HG02763 (cell line): ENCODE results near the gene MKS1.
A peak's percentile ranks its signal among the peaks of the same experiment; 100 is the strongest.

Experiments
- ATAC-seq: cut with Tn5 transposase; IDR thresholded peaks from one replicate; pipeline ENCODE4 v1.9.1; 2021; ENCODE audit warnings: mild to moderate bottlenecking, moderate library complexity; ENCODE audit not compliant: unreplicated experiment

MKS1 gene

DNA sequence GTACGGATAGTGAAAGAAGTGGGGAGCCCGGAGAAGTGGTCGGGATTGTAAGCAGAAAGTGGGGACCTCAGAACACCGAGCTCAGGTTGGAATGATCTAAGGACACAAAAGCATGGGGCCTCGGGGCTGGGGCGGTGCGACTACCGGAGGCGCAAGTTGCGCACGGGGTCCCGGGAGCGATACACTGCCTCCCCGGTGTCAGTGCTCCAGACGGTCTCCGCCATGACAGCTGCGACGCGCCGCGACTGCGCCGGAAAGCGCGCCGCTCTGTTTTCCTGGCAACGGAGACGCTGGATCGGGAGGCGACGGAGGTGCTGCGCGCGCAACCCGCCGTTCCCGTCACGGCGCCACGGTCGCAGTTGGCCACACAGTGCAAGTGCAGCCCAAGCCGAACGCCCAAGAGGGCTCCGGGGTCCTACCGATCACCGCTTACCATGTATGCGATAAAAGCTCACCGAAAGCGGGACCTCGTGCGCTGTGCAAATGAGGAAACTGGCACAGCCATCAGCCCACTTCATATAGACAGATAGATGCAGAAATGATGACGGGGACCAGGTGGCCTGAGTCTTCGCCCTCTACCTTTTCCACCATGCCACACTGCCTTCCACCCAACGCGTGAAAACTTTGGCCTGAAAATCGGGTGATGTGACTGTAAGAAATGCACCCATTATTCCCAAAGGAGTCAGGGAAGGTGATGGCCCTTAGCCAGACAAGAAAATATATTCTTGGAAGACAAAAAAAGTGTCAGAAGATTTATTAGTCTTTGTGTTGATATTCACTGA lies at the start of gene MKS1:
Gene MKS1 (minus strand): TSS at position 249 of the 782 bp plus-strand sequence. CDS start 25 bp downstream, at position 224.
- ATAC-seq, result peak; percentile 98

- no peak for ATAC-seq
Measured at GRCh38 chr17:58268326-58268725, 49.3 kb upstream of the MKS1 start.

DNA sequence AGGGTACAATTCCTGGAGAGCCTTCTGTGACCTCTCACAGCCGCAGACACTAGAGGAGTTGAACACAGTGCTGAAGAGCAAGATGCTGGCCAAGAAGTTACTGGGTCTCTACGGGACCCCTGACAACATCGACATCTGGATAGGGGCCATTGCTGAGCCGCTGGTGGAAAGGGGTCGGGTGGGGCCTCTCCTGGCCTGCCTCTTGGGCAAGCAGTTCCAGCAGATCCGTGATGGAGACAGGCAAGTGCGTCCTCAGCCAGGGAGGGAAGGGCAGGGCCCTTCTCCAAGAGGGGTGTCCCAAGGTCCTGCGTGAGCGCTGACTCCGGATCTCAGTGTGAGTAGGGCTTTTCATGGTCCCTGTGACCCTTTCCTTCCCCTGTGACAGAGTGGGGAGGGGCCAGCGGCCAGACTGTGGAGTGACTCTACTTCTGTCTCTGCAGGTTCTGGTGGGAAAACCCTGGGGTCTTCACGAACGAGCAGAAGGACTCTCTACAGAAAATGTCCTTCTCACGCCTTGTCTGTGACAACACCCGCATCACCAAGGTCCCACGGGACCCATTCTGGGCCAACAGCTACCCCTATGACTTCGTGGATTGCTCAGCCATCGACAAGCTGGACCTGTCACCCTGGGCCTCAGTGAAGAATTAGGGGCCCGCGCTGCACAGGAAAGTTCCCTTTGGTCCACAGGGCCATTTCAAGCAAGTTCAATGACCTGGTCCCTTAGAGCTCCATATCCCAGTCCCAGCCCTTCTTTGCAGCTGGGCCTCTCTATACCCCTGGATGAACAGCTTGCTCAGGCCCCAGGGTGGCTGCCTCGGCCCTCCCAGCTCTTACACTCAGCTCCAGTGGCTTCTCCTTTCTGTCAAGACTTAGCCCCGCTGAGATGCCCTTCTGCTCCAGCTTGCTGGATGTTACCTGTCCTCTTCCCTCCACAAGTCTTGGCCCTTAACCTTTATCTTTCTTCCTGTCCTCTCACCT lies 48.6 kb upstream of the MKS1 start:
- ATAC-seq, result no peak

DNA sequence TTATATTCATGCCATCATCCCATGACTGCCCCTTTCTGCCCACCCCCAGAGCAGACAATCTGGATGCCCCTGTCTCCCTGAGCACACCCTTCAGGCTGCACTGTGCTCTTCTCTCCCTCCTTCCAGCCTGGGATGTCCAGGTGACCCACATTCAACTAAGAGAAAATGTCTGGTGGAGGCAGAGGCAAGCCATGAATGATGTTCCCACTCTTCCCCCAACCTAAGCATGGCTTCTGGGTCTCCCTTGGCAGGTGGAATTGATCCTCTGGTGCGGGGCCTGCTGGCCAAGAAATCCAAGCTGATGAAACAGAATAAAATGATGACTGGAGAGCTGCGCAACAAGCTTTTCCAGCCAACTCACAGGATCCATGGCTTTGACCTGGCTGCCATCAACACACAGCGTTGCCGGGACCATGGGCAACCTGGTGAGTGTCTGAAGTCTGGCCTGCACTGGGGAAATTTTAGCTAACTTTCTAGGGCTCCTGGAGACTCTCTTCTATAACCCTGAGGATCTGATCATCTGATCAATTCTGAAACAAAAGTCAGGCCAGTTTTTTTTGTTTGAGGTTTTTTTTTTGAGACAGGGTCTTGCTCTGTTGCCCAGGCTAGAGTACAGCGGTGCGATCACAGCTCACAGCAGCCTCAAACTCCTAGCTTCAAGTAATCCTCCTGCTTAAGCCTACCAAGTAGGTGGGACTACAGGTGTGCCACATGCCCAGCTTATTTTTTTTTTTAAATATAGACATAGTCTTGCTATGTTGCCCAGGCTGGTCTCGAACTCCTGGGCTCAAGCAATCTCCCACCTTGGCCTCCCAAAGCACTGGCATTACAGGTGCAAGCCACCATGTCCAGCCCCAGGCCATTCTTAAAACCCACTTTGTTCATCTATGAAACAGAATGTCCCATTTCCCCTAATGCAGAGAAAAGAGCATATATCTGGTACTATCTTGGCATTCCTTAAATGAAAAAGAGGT lies 47.1 kb upstream of the MKS1 start:
- no peak for ATAC-seq

DNA sequence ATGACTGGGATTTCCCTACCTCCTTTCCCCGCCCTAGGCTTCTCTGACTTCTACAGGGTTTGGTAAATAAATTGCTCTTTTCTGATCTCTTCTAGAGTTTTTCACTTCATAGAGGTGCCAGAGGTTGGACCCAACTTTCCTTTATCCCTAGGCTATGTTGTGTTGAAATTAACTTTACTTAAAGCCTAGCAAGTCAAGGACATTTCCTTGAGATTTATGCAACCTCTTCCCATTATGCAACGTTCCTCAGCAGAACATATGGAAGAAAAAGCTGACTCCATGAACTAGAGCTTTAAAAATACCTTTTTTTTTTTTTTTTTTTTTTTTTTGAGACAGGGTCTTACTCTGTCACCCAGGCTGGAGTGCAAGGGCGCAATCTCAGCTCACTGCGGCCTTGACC lies 46.2 kb upstream of the MKS1 start:
- no peak for ATAC-seq

GRCh38 chr17:58264407-58265103 lies 45.5 kb upstream of the MKS1 start:
- ATAC-seq, result no peak

DNA sequence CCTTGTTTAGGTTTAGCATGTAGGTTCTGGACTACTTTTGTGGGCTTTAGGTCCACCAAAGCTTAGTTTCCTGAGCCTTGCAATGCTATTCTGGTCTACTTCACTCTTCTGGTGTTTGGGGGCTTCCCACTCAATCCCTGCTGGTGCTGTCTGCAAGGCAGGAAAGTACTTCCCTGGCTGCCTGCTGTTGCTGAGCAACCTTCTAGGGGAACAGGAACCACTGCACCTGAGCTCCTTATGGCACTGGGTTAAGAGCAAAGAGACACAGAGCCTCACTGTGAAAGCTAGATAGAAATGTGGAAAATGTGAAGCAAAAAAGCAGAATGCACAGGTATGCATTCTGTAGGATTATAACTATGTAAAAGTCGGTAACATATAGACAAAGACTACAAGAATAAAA lies 44.7 kb upstream of the MKS1 start:
- no peak for ATAC-seq

DNA sequence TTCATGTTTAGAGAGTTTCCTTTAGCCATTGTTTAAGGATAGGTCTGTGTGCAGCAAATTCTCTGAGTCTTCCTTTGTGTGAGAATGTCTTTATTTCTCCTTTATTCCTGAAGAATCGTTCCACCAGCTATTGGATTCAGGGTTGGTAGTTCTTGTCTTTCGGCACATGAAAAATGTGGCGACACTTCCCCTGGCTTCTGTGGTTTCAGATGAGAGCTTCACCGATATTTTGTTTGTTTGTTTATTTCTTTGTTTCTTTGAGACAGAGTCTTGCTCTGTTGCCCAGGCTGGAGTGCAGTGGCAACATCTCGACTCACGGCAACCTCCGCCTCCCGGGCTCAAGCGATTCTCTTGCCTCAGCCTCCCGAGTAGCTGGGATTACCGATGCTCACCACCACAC lies 43.1 kb upstream of the MKS1 start:
- ATAC-seq, result no peak

DNA sequence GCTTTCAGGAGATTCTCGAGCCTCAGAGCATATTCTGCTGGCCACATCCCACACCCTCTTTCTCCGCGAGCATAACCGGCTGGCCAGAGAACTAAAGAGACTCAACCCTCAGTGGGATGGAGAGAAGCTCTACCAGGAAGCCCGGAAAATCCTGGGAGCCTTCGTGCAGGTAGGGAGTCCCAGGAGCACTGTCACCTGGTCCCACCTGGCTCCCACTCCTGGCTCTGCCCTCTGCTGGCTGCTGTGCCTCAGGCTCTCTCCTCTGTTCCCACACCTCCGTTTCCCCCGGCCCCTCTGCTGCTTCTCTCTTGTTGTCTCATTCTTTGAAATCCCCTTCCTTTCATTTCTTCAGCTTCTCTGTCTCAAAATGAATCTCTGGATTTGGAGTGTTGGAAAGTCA lies 35.7 kb upstream of the MKS1 start:
- ATAC-seq, result no peak

DNA sequence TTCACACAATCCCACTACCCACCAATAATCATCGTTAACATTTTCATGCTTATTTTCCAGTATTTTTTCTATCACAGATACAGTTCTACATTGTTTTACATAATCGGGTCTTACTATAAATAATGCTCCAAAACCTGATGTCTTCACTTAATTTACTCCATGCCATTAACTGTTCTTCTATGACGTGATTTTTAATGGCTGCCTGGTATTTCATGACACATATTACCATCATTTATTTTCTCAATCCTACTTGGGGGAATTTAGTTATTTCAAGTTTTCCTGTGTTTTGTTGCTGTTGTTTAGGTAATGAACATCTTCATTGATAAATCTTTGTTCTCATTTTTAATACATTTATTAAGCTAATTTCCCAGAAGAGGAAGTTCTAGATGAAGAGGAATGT lies 34.0 kb upstream of the MKS1 start:
- no peak for ATAC-seq

GRCh38 chr17:58252141-58252540 lies 33.1 kb upstream of the MKS1 start:
- no peak for ATAC-seq

DNA sequence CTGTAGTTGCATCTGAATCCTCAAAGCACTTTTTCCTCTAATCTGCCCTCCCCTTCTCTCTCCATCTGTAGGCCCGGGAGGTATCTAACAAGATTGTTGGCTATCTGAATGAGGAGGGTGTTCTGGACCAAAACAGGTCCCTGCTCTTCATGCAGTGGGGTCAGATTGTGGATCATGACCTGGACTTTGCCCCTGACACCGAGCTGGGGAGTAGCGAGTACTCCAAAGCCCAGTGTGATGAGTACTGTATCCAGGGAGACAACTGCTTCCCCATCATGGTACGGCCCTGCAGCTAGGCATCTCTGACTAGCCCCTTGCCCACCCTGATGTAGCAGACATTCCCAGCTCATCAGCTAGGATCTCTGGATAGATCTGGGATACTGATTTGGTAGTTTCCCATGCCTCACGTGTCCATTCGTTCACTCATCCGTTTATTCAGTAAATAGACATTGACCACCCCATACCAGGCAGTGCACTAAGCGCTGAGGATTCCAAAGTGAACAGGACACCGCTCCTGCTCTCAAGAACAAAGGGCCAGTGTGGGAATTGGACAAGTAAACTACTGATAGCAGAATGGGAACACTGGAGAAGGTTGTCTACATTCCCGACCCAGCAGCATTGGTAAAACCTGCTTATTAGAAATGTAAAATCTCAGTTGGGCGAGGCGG lies 31.4 kb upstream of the MKS1 start:
- no peak for ATAC-seq

DNA sequence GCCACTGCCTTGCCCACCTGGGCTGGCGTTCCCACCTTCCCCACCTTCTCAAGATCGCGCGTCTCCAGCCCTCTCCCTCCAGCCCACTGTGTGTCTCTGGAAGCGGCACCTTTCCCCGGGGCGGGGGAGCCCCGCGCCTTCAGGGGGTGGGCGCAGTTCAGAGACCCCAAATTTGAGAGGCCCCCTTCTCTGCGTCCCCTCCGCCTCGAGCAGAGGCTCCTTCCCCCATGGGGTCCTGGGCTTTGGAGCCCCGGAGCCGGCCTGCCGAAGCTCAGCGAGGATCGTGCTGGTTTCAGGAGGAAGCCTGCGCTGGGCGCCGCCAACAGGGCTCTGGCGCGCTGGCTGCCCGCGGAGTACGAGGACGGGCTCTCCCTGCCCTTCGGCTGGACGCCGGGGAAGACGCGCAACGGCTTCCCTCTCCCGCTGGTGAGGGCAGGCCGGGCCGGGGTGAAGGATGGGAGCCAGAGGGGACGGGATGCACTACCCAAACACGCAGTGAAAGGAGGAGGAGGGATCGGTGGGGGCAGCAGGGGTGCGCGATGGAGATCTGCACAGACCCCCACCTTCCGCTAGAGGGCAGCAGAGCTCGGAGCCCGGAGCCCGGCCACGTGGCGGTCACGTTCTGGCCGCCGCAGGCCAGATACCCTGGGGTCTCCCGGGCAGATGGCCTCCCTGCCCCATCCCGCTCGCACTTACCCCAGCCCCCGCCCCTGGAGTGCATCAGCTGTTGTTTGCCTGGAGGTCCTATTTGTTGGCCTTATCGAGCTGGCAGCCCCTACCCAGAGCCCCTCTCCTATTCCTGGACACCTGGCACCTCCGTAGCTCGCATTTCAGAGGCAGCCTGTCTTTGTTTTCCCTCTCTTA lies 30.4 kb upstream of the MKS1 start:
- ATAC-seq, result no peak

- no peak for ATAC-seq
Measured at GRCh38 chr17:58248955-58249269, 29.9 kb upstream of the MKS1 start.

DNA sequence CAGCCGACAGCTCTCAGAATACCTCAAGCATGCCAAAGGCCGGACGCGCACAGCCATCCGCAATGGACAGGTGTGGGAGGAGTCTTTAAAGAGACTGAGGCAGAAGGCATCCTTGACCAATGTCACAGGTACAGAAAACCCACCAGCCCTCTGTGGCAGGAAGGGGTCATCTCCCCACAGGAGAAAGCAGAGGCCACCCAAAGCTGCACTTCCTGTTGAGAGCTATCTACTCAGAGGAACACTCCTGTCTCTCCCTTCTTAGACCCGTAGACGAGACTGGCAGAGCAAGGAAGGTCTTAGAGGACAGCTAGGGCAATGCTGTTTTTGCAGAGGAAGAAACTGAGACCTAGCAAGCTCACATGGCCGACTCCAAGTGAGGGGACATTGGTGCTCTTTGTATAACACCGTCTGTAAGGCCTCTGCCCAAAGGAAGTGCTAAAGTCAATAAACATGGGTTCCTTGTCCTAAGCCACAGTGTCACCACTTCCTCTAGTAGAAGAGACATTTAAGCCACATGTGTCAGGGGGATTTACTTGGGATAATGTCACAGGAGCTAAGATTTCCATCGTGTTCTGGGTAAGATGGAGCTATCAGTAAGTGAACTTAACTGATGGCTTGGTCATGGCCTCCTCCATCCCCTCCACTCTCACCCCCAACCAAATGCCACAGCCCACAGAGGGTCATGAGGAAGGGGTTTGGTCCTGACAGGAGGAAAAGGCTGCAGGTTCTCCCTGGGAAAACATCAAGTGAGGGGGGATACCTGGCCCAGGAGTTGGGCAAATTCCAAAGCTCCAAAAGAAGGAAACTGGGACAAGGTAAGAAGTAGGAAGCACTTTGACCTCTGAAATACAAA lies 28.7 kb upstream of the MKS1 start:
- ATAC-seq, result no peak

DNA sequence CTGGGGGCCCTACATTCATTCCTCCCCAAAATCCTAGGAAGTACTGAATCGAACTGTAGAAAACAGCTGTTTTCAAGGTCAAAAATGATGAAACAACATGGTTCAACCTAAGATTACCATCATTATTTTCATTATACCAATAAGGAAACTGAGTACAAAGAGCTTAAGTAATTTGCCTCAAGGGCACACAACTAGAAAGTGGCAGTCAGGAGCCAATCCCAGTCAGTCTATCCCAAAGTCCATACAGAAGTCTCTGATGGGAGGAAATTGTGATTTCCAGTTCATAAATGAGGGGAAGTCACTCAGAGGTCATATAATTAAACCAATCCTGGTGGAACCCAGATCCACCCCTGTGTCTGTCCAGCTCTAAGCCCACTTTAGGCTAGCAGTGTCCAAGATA lies 27.7 kb upstream of the MKS1 start:
- ATAC-seq, result no peak

- ATAC-seq, result no peak
Measured at GRCh38 chr17:58246104-58246740, 27.2 kb upstream of the MKS1 start.
